RWPE2 (cell line): ENCODE measurements around the gene AGPAT4.
"Not testable (repeated sequence)": the region's sequence is repeated elsewhere in the genome, so short reads cannot be mapped to it uniquely, and the experiment has no call there.

Source experiments
- ATAC-seq: fragments of 200-7000 bp; cut with Tn5 transposase; 3 replicates; pipeline ENCODE4 v1.9.1; 2021; ENCODE audit warnings: low read depth
- DNase-seq: peaks from one replicate; pipeline ENCODE4 v3.0.0-alpha.2; 2020; ENCODE audit warnings: low spot score
- H3K27ac ChIP-seq: fragments of 450-650 bp; 2 replicates; pipeline ENCODE4 v1.5.1; 2017; ENCODE audit warnings: mild to moderate bottlenecking; ENCODE audit not compliant: poor library complexity, severe bottlenecking
- H3K27me3 ChIP-seq: fragments of 250-450 bp; sonication (Bioruptor Pico); 2 replicates; pipeline ENCODE4 v1.5.1; 2021; ENCODE audit warnings: mild to moderate bottlenecking, moderate library complexity; ENCODE audit not compliant: insufficient read depth, poor library complexity, severe bottlenecking
- H3K36me3 ChIP-seq: fragments of 250-450 bp; sonication (Bioruptor Pico); 2 replicates; pipeline ENCODE4 v1.5.1; 2020; ENCODE audit warnings: low read depth, mild to moderate bottlenecking, moderate library complexity
- H3K4me1 ChIP-seq: fragments of 250-450 bp; sonication (Bioruptor Pico); 2 replicates; pipeline ENCODE4 v1.5.1; 2021; ENCODE audit warnings: mild to moderate bottlenecking, moderate library complexity; ENCODE audit not compliant: insufficient read depth, poor library complexity, severe bottlenecking
- H3K4me3 ChIP-seq: fragments of 250-450 bp; sonication (Bioruptor Pico); 2 replicates; pipeline ENCODE4 v1.5.1; 2021; ENCODE audit warnings: mild to moderate bottlenecking, moderate library complexity; ENCODE audit not compliant: severe bottlenecking
- H3K9me3 ChIP-seq: fragments of 250-450 bp; sonication (Bioruptor Pico); 2 replicates; pipeline ENCODE4 v1.5.1; 2021; ENCODE audit warnings: mild to moderate bottlenecking, moderate library complexity; ENCODE audit not compliant: severe bottlenecking
- TF ChIP-seq, protein P1 (sequence below): fragments of 450-650 bp; IDR thresholded peaks from one replicate; pipeline ENCODE4 v1.5.1; 2017; ENCODE audit warnings: mild to moderate bottlenecking, moderate library complexity; ENCODE audit not compliant: poor library complexity, severe bottlenecking

The AGPAT4 gene, protein sequence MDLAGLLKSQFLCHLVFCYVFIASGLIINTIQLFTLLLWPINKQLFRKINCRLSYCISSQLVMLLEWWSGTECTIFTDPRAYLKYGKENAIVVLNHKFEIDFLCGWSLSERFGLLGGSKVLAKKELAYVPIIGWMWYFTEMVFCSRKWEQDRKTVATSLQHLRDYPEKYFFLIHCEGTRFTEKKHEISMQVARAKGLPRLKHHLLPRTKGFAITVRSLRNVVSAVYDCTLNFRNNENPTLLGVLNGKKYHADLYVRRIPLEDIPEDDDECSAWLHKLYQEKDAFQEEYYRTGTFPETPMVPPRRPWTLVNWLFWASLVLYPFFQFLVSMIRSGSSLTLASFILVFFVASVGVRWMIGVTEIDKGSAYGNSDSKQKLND

DNA sequence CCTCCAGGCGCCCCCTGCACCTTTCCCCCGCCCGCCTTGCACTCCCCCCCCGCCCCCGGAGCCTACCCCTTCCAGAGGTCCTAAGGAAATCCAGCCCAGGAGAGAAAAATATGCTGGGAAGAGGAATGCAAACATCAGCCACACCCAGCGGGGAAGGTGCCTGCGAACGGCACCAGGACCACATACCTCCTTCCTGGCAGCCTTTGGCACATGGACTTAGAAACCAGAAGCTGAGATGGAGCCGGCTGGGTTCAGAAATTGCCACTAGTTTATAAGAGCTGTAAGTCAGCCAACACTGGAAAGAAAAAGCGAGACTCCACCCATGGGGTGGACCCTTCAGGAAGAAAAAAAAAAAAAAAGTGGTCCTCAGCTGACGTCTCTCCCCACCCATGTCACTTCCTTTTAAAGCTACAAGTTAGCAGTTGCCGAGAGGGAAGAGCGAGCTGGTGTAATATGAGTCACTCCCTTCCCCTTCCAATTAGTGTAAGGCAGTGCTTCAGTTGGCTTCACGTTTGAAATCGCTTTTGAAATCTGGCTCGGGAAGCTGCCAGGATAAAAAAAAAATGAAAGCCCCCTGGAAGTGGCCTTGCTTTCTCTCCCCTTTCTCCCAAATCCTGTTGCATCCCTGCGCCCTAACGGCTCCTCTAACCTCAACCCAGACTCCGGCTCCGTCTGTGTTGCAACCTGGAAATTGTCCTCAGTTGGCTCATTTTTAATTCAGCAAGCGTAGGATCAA lies at the start of gene AGPAT4:
Gene AGPAT4 (minus strand): TSS at position 310 of the 736 bp plus-strand sequence. CDS start 41,848 bp downstream, outside the sequence.
- ATAC-seq (peak; percentile 98), DNase-seq (peak; percentile 70)
- Histone ChIP-seq H3K36me3 (no peaks in the 10 kb centered on the region; the same call in none of the 2 replicates), H3K4me3 (peak within 1 kb of the TSS; percentile 41), H3K27ac (peak within 1 kb of the TSS; percentile 54), H3K27me3 (no peaks in the 10 kb centered on the region), H3K4me1 (peaks cover 14% of the 10 kb centered on the region), H3K9me3 (no peaks in the 10 kb centered on the region)
- TF ChIP-seq, protein P1, sequence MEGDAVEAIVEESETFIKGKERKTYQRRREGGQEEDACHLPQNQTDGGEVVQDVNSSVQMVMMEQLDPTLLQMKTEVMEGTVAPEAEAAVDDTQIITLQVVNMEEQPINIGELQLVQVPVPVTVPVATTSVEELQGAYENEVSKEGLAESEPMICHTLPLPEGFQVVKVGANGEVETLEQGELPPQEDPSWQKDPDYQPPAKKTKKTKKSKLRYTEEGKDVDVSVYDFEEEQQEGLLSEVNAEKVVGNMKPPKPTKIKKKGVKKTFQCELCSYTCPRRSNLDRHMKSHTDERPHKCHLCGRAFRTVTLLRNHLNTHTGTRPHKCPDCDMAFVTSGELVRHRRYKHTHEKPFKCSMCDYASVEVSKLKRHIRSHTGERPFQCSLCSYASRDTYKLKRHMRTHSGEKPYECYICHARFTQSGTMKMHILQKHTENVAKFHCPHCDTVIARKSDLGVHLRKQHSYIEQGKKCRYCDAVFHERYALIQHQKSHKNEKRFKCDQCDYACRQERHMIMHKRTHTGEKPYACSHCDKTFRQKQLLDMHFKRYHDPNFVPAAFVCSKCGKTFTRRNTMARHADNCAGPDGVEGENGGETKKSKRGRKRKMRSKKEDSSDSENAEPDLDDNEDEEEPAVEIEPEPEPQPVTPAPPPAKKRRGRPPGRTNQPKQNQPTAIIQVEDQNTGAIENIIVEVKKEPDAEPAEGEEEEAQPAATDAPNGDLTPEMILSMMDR: no peak

DNA sequence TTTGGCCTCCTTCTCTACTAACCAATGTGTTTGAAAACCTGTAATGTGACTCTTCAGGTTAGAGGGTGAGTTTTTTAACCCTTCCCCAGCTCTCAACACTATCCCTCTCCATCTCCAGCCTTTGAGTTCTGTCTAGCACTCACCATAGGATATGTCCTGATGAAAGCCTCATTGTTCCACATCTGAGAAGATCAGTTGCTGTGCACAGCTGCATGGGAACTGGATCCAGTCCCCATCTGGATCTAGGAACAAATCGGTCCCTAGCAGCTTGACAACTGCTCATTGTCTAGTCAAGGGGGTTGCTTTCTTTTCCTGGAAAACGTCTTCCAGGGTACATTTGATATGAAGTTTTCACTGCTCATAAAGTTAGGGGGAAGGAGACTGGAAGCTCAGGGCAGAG lies 45.4 kb upstream of the AGPAT4 start:
- TF ChIP-seq, protein P1: no peak
- ATAC-seq: no peak

DNA sequence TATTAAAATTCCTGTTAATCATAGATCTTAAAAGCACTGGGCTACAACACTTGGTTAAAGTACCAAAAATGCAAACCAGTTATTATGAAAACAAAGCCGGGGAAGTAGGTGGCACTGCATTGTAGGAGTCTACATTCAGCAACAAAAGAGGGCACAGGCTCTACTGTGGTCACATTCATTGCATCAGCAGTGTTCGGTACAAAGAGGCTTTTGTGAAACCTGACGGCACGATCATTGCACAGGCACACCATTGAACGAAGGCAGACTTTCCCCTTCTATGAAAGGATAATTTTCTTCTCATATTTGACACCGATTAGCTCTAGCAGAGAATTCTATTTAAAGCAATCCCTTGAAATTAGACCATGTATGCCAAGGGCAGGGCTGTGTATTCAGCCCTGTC lies 44.6 kb upstream of the AGPAT4 start:
- Histone ChIP-seq H3K27ac (no peak overlapping the region), H3K36me3 (no peaks in the 10 kb centered on the region), H3K4me3 (no peak overlapping the region), H3K4me1 (no peaks in the 10 kb centered on the region), H3K9me3 (no peaks in the 10 kb centered on the region), H3K27me3 (no peaks in the 10 kb centered on the region)
- DNase-seq: no peak
- TF ChIP-seq, protein P1: no peak
- no peak for ATAC-seq

More for the DNA sequence above, 45.4 kb upstream of the AGPAT4 start:
- Histone ChIP-seq H3K36me3 (no peaks in the 10 kb centered on the region), H3K4me3 (no peak overlapping the region), H3K27ac (no peak overlapping the region), H3K27me3 (no peaks in the 10 kb centered on the region), H3K9me3 (no peaks in the 10 kb centered on the region), H3K4me1 (no peaks in the 10 kb centered on the region)
- no peak for DNase-seq

DNA sequence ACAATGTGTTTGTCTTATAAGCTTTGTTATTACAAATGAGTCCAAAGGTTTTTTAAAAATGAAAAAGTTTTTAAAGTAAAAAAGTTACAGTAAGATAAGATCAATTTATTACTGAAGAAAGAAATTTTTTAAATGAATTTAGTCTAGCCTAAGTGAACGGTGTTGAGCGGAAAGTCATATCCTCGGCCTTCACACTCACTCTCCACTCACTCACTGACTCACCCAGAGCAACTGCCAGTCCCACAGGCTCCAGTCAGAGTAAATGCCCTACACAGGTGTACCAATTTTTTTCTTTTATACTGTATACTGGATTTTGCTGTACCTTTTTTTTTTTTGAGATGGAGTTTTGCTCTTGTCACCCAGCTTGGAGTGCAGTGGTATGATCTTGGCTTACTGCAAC lies 42.7 kb upstream of the AGPAT4 start:
- H3K27ac ChIP-seq: no peak overlapping the region
- DNase-seq (no peak), ATAC-seq (no peak)
- no peaks in the 10 kb centered on the region for H3K4me1 ChIP-seq
- no peaks in the 10 kb centered on the region for H3K36me3 ChIP-seq
- TF ChIP-seq, protein P1: no peak
- no peak overlapping the region for H3K4me3 ChIP-seq
- H3K27me3 ChIP-seq: no peaks in the 10 kb centered on the region
- no peaks in the 10 kb centered on the region for H3K9me3 ChIP-seq

DNA sequence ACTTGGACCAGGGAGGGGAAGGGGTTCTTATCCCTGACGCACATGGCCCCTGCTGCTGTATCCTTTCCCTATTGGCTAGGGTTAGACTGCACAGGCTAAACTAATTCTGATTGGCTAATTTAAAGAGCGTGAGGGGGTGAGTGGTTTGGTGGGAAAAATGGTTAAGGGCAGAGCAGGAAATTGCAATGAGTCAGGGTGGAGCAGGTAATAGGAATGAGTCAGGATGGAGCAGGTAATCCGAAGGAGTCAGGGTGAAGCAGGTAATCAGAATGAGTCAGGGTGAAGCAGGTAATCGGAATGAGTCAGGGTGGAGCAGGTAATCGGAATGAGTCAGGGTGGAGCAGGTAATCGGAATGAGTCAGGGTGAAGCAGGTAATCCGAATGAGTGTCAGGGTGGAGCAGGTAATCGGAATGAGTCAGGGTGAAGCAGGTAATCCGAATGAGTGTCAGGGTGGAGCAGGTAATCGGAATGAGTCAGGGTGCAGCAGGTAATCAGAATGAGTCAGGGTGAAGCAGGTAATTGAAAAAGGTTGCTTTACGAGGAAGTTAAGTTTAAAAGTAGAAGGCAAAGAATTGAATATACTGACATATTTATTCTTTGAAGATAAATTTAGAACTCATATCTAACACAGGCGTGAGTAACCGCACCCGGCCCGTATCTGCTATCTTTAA lies 41.5 kb upstream of the AGPAT4 start:
- not testable (repeated sequence) for H3K27me3 ChIP-seq, H3K4me1 ChIP-seq, DNase-seq, H3K4me3 ChIP-seq, H3K36me3 ChIP-seq, H3K9me3 ChIP-seq, ATAC-seq
- peak overlapping the region; percentile 32 for H3K27ac ChIP-seq

DNA sequence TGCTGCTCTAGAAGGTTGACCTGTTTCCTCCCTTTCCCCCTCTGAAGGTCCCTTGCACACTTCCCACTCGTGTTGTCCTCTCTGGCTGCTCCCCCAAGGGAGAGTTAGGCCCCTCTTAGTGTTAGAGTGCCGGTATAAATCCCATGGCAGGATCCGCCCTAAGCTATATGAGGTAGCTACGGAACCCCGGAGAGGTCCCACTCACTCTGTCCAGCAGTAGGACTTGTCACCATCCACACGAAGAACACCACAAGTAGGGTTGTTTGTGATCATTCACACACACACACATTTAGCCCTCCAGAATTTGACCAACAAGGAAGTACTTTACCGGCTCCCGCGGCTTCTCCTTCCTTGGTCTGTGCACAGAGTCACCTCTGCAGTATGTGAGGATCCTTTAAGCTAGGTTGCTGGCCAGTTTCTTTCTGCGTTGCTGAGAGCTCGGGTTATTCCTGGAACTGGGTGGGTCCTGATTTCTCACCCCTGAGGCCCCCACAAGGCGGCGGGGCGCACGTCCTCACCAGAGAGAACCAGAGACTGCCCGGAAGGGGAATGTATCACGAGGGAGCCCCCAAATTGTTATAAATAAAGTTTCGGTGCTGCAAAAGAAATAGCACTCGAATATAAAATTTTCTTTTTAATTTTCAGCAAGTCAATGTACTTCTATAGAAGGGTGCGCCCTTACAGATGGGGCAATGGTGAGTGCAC lies 40.8 kb upstream of the AGPAT4 start:
- H3K4me3 ChIP-seq, H3K4me1 ChIP-seq, DNase-seq, ATAC-seq, H3K27me3 ChIP-seq, H3K36me3 ChIP-seq, H3K9me3 ChIP-seq: not testable (repeated sequence)
- peak overlapping the region; percentile 32 for H3K27ac ChIP-seq
